ENCODE results near the gene MICAL3. TPM values are rescaled to one million over a fixed set of nuclear protein-coding genes. Genes with fewer than 3 reads are reported as not detected.
"Not testable (repeated sequence)": the region's sequence is repeated elsewhere in the genome, so short reads cannot be mapped to it uniquely, and the experiment has no call there.

MICAL3 gene
- total RNA-seq, 6 experiments from 2014 or later: 38.6 to 44.1 (median 39.7) TPM

- Mint-ChIP-seq H3K27ac (no peak overlapping the region), H3K36me3 (ENCODE audit: low read depth) (peaks cover 14% of the 10 kb centered on the region; the same call in 1 of the 2 replicates), H3K27me3 (ENCODE audit: insufficient read depth) (peaks cover 2% of the 10 kb centered on the region), H3K4me3 (no peak overlapping the region), H3K9me3 (no peaks in the 10 kb centered on the region), H3K4me1 (ENCODE audit: low read depth) (peaks cover 7% of the 10 kb centered on the region; the same call in 1 of the 2 replicates)
- TF ChIP-seq, protein P1, sequence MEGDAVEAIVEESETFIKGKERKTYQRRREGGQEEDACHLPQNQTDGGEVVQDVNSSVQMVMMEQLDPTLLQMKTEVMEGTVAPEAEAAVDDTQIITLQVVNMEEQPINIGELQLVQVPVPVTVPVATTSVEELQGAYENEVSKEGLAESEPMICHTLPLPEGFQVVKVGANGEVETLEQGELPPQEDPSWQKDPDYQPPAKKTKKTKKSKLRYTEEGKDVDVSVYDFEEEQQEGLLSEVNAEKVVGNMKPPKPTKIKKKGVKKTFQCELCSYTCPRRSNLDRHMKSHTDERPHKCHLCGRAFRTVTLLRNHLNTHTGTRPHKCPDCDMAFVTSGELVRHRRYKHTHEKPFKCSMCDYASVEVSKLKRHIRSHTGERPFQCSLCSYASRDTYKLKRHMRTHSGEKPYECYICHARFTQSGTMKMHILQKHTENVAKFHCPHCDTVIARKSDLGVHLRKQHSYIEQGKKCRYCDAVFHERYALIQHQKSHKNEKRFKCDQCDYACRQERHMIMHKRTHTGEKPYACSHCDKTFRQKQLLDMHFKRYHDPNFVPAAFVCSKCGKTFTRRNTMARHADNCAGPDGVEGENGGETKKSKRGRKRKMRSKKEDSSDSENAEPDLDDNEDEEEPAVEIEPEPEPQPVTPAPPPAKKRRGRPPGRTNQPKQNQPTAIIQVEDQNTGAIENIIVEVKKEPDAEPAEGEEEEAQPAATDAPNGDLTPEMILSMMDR (IDR thresholded peaks at IDR 0.05): no peak
- no peak for DNase-seq
Measured at GRCh38 chr22:17881366-17881765, 143.0 kb downstream of the MICAL3 start.

DNA sequence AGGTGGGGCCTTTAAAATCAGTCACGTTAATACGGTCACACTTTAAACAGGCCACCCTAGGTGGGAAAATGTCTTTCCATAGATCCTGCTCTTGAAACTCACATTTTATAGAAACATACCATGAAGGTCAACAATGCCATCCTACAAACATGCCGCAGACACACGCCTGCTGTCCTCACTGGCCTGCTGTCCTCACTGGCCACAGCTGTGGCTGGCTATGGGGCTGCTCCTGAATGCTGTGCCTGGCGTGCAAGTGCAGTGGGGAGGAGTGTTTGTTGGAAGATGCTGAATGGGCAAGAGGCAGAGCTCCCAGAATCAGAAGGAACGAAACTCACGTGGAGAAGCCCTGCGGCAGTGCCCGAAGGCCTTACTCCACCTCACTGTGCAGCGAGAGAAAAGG lies 143.9 kb downstream of the MICAL3 start:
- peaks cover 2% of the 10 kb centered on the region for H3K27me3 Mint-ChIP-seq (ENCODE audit: insufficient read depth)

GRCh38 chr22:17880020-17880419 lies 144.3 kb downstream of the MICAL3 start:
- Mint-ChIP-seq H3K36me3 (ENCODE audit: low read depth) (peaks cover 5% of the 10 kb centered on the region; the same call in 1 of the 2 replicates), H3K4me1 (ENCODE audit: low read depth) (peaks cover 3% of the 10 kb centered on the region; the same call in 1 of the 2 replicates), H3K27me3 (ENCODE audit: insufficient read depth) (peaks cover 3% of the 10 kb centered on the region), H3K9me3 (no peaks in the 10 kb centered on the region), H3K27ac (no peak overlapping the region), H3K4me3 (no peak overlapping the region)
- TF ChIP-seq, protein P1 (IDR thresholded peaks at IDR 0.05): no peak
- DNase-seq: no peak

More for the DNA sequence above, 143.9 kb downstream of the MICAL3 start:
- TF ChIP-seq, protein P1 (IDR thresholded peaks at IDR 0.05): no peak
- peaks cover 10% of the 10 kb centered on the region; the same call in 1 of the 2 replicates for H3K36me3 Mint-ChIP-seq (ENCODE audit: low read depth)
- no peak for DNase-seq
- no peak overlapping the region for H3K27ac Mint-ChIP-seq
- H3K4me3 Mint-ChIP-seq: no peak overlapping the region
- H3K9me3 Mint-ChIP-seq: no peaks in the 10 kb centered on the region
- peaks cover 7% of the 10 kb centered on the region; the same call in 1 of the 2 replicates for H3K4me1 Mint-ChIP-seq (ENCODE audit: low read depth)

- no peak for DNase-seq
- Mint-ChIP-seq H3K27ac (no peak overlapping the region; the same call in 1 of the 2 replicates), H3K27me3 (ENCODE audit: insufficient read depth) (peaks cover 1% of the 10 kb centered on the region), H3K4me3 (no peak overlapping the region), H3K9me3 (no peaks in the 10 kb centered on the region), H3K36me3 (ENCODE audit: low read depth) (peaks cover 5% of the 10 kb centered on the region; the same call in 1 of the 2 replicates), H3K4me1 (ENCODE audit: low read depth) (no peaks in the 10 kb centered on the region; the same call in 1 of the 2 replicates)
- TF ChIP-seq, protein P1 (IDR thresholded peaks at IDR 0.05): no peak
Measured at GRCh38 chr22:17878941-17879340, 145.4 kb downstream of the MICAL3 start.

GRCh38 chr22:17878186-17878694 lies 146.1 kb downstream of the MICAL3 start:
- no peak for DNase-seq
- H3K27ac Mint-ChIP-seq: no peak overlapping the region
- peaks cover 1% of the 10 kb centered on the region for H3K27me3 Mint-ChIP-seq (ENCODE audit: insufficient read depth)
- no peak overlapping the region for H3K4me3 Mint-ChIP-seq
- H3K9me3 Mint-ChIP-seq: no peaks in the 10 kb centered on the region
- H3K36me3 Mint-ChIP-seq (ENCODE audit: low read depth): peaks cover 5% of the 10 kb centered on the region; the same call in 1 of the 2 replicates
- H3K4me1 Mint-ChIP-seq (ENCODE audit: low read depth): no peaks in the 10 kb centered on the region; the same call in 1 of the 2 replicates
- TF ChIP-seq, protein P1 (IDR thresholded peaks at IDR 0.05): no peak

- not testable (repeated sequence) for H3K36me3 Mint-ChIP-seq (ENCODE audit: low read depth)
Measured at GRCh38 chr22:17876878-17877855, 147.2 kb downstream of the MICAL3 start.

More at GRCh38 chr22:17876878-17877855, 147.2 kb downstream of the MICAL3 start:
- not testable (repeated sequence) for H3K9me3 Mint-ChIP-seq; H3K27me3 Mint-ChIP-seq (ENCODE audit: insufficient read depth); DNase-seq; H3K4me3 Mint-ChIP-seq; H3K27ac Mint-ChIP-seq; H3K4me1 Mint-ChIP-seq (ENCODE audit: low read depth)

Data from HFFc6 (cell line).